ENCODE results near the gene NUP214. TPM values are rescaled to one million over a fixed set of nuclear protein-coding genes. Genes with fewer than 3 reads are reported as not detected.

NUP214 gene
- total RNA-seq, 2 donors from 2014 or later: 29.5 to 31.6 TPM

DNA sequence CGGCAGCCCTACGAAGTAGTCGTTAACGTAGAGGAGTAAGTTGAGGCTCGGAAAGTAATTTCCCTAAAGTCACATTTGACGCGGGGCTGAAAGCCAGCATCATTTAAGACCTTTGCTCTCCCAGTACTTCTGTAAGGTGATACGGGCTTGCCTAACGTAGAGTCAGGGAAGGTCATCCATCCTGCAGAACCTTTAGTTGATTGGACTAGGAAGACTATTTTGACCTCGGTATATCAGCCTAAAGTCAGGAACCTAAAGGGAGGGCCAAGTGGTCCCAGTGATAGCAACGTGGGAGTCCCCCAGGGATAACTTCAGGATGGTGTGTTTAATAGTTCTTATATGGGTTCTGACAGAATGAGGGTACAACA, 657 bp downstream of the NUP214 start:
- TF ChIP-seq, protein P1, sequence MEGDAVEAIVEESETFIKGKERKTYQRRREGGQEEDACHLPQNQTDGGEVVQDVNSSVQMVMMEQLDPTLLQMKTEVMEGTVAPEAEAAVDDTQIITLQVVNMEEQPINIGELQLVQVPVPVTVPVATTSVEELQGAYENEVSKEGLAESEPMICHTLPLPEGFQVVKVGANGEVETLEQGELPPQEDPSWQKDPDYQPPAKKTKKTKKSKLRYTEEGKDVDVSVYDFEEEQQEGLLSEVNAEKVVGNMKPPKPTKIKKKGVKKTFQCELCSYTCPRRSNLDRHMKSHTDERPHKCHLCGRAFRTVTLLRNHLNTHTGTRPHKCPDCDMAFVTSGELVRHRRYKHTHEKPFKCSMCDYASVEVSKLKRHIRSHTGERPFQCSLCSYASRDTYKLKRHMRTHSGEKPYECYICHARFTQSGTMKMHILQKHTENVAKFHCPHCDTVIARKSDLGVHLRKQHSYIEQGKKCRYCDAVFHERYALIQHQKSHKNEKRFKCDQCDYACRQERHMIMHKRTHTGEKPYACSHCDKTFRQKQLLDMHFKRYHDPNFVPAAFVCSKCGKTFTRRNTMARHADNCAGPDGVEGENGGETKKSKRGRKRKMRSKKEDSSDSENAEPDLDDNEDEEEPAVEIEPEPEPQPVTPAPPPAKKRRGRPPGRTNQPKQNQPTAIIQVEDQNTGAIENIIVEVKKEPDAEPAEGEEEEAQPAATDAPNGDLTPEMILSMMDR (IDR thresholded peaks at IDR 0.05): no peak
- Histone ChIP-seq H3K4me3 (peak overlapping the region; percentile 81 to 84), H3K27me3 (no peaks in the 10 kb centered on the region), H3K9me3 (no peaks in the 10 kb centered on the region), H3K27ac (peak overlapping the region; percentile 72 to 78), H3K4me1 (peaks cover 0 to 19% of the 10 kb centered on the region in 2 donors), H3K36me3 (peaks cover 41% of the 10 kb centered on the region)
- no peak for DNase-seq (ENCODE audit: low spot score)

DNA sequence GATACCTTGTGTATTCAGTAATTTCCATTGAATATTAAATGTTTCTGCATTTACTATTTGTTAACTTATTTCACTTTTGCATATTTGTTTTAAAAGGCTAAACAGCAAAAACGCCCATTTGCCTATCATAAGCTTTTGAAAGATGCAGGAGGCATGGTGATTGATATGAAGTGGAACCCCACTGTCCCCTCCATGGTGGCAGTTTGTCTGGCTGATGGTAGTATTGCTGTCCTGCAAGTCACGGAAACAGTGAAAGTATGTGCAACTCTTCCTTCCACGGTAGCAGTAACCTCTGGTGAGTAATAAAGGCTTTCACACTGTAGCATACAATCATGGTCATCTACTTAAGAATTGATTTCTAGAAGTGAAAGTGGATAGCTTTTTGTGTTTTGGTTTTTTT, 3.8 kb downstream of the NUP214 start:
- DNase-seq (ENCODE audit: low spot score): no peak
- Histone ChIP-seq H3K4me3 (no peak overlapping the region), H3K4me1 (peaks cover 0 to 19% of the 10 kb centered on the region in 2 donors), H3K9me3 (no peaks in the 10 kb centered on the region), H3K27me3 (no peaks in the 10 kb centered on the region), H3K36me3 (peaks cover 66% of the 10 kb centered on the region), H3K27ac (no peak overlapping the region)
- TF ChIP-seq, protein P1 (IDR thresholded peaks at IDR 0.05): no peak

DNA sequence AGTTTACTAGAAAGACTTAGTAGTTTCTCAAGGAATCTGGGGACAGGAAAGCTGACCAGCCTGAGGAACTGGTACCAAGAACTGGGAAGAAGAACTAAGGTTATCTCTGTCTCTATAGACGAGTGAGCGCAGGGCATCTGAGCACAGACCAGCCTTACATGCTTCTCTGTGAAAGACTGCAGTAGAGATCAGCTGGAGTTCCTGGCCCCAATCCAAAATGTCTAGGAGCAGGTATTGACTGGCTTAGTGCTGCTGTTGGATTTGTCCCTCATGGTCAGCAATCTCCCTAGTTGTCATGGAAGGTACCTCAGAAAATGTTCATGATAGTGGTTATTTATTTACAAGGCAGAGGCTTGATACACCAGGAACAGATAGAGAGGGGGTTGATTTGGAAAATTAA, 13.3 kb downstream of the NUP214 start:
- no peaks in the 10 kb centered on the region for H3K4me1 ChIP-seq
- no peak for DNase-seq (ENCODE audit: low spot score)
- no peak overlapping the region for H3K4me3 ChIP-seq
- H3K36me3 ChIP-seq: peaks cover 79% of the 10 kb centered on the region
- TF ChIP-seq, protein P1 (IDR thresholded peaks at IDR 0.05): no peak
- H3K27me3 ChIP-seq: no peaks in the 10 kb centered on the region
- H3K9me3 ChIP-seq: no peaks in the 10 kb centered on the region
- H3K27ac ChIP-seq: no peak overlapping the region

DNA sequence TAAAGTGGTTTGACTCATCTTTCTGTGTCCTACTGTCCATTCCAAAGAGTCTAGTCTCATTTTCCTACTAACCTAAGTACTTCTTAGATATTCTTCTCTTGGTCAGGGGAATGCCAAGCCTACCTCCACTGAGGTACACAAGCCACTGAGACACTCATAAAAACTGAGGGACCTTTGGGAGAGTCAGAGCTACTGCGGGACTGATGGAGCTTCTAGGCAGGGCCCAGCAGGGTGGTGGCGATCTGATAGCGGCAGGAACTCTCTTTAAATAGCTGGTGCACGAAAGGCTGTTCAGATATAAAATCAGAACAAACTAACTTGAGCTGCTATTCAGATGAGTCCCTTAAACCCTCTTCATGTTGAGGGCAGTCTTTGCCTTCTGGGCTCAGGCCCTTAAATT, 14.7 kb downstream of the NUP214 start:
- H3K4me1 ChIP-seq: no peaks in the 10 kb centered on the region
- H3K27me3 ChIP-seq: no peaks in the 10 kb centered on the region
- H3K36me3 ChIP-seq: peaks cover 77% of the 10 kb centered on the region

DNA sequence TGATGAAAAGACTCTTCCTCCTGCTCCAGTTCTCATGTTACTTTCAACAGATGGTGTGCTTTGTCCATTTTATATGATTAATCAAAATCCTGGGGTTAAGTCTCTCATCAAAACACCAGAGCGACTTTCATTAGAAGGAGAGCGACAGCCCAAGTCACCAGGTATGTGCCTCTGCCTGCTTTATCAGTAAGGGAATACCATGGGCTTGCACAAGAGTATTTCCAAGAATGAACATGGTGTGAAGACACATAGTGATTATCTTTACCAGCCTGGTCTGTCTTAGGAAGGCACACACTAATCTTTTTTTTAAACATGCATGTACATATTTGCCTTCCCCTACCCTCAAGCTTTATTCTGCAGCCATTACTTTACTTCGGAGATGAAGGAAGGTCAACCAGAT, 15.2 kb downstream of the NUP214 start:
- Histone ChIP-seq H3K4me1 (no peaks in the 10 kb centered on the region), H3K9me3 (no peaks in the 10 kb centered on the region), H3K36me3 (peaks cover 79% of the 10 kb centered on the region), H3K27me3 (no peaks in the 10 kb centered on the region), H3K27ac (no peak overlapping the region), H3K4me3 (no peak overlapping the region)
- TF ChIP-seq, protein P1 (IDR thresholded peaks at IDR 0.05): no peak
- no peak for DNase-seq (ENCODE audit: low spot score)

More for the DNA sequence above, 14.7 kb downstream of the NUP214 start:
- Histone ChIP-seq H3K9me3 (no peaks in the 10 kb centered on the region), H3K4me3 (no peak overlapping the region), H3K27ac (no peak overlapping the region)
- TF ChIP-seq, protein P1 (IDR thresholded peaks at IDR 0.05): no peak
- DNase-seq (ENCODE audit: low spot score): no peak

DNA sequence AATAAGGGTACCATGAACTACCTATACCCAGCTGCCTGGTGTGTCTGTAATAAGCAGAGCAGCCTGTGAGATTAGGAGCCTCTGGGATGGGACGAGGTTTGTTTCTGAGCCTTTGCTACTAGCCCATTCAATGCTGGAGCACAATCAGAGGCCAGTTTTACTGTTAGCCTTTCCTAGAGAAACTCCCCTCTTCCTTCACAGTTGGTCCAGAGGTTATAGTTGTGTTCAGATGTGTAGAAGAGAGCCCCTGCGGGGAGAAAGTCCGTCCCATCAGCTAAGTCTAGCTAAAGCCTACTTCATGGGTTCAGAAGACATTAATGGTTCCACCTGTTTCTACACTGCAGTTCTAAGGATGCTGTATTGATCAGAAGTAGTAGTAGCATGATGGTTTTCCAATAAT, 16.8 kb downstream of the NUP214 start:
- Histone ChIP-seq H3K36me3 (peaks cover 79% of the 10 kb centered on the region), H3K4me1 (no peaks in the 10 kb centered on the region)
- DNase-seq (ENCODE audit: low spot score): no peak

More for the DNA sequence above, 16.8 kb downstream of the NUP214 start:
- no peaks in the 10 kb centered on the region for H3K27me3 ChIP-seq
- no peaks in the 10 kb centered on the region for H3K9me3 ChIP-seq
- H3K4me3 ChIP-seq: no peak overlapping the region
- H3K27ac ChIP-seq: no peak overlapping the region
- TF ChIP-seq, protein P1 (IDR thresholded peaks at IDR 0.05): no peak
